RKO (cell line): ENCODE data around the gene ARHGAP11B.
"Not testable (repeated sequence)": the region's sequence is repeated elsewhere in the genome, so short reads cannot be mapped to it uniquely, and the experiment has no call there.

Experiments used
- DNase-seq: peaks from one replicate; pipeline ENCODE4 v3.0.0-alpha.2; 2016; ENCODE audit warnings: low spot score

The ARHGAP11B gene

DNA sequence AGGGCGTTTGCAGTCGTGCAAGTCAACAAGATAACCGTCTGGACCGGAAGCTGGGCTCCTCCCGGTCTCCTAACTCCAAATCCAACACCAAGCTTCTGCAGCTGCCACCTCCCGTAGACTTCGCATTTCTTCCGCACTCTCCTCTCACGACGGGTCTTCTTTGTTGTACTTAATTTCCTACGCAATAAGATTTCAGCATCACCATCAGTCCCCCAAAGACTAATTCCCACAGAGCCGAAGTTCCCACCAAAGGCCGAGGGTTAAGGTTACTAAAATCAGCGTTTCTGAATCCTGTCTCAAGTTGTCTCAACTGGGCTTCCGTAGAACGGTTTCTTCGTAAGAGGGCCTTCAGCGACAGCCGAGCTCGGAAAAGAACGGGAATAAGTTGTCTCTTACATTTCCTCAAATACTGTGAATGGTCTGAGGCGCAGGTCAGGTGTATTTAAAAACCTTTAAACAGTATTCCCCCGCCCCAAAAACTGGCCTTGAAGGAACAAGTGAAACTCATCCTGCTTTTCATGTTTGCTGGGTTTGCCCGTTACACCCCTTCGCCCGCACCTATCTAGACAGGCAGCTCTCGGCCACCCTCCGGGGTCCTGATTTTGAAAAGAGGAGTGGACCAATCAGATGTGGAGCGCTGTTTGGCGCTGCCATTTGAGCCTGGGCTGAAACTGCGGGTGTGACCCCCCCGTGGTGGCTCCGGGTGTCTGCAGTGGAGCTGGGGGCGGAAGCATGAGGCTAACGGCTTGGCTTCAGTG is at the start of gene ARHGAP11B:
Gene ARHGAP11B, plus strand, starts transcription at position 693 of the 758 bp plus-strand sequence.
- DNase-seq: peak; percentile 96

DNA sequence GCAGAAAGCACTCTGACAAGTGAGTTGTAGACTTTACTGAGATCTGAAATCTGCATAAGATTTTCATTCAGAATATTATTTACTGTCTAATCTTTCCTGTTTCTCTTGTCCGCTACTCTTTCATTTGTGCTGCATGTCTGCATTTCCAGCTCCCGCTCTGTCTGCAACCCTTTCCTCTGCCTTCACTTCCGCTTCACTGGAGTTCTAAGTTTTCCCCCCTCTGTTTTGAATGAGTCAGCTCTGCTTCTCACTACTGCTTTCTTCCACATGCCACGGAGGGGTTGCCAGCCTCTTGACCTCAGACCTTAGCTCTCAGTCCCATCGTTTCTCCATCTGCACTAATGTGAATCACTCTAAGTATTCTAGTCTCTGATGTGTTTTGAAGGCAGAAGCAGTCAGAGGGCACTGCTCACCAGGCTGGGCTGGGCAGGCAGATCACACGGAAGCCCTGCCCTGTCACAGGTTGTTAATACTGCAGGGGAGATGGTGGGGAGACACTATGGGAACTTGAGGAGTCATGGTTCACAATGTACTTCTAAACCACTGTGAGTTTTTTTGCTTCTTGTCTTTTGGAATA is 46.4 kb upstream of the ARHGAP11B start:
- not testable (repeated sequence) for DNase-seq

- DNase-seq: not testable (repeated sequence)
Measured at GRCh38 chr15:30580716-30581115, 45.2 kb upstream of the ARHGAP11B start.

DNA sequence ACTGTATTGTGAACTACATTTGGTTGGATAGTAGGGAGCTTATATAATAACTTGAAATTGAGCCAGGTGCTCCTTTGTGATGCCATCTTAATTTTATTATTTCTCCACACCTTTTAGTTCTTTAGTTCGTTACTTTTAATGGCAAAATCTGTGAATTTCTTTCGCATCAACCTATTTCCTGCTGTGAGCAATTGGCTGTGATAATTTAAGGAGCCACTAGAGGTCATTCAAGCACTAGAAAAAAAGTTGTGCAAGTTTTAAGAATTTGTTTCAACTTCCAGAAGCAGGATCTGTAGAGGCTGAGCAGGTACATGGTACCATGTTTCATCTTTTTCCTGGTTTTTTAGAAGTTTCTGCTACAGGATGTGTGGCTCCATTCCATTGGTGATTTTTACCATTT is 27.0 kb upstream of the ARHGAP11B start:
- not testable (repeated sequence) for DNase-seq

DNA sequence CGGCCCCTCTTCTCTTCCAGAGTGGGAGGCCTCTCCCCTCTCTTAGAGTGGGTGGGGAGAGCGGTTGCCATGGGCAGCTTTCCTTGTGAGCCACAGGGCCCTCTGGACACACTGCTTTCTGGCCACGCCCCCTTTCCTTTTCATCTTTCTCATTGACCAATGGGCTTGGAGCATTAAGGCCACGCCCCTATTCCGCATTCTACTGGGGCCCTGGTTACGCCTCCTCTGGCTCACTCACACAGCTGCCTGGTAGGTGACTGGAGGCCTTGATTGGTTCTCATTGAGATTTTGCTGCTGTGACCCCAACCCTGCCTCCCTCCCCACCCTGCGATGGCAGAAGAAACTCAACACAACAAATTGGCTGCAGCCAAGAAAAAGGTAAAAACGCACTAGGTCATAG is 22.1 kb upstream of the ARHGAP11B start, which contains the start of gene GOLGA8H:
Gene GOLGA8H, plus strand, starts transcription at position 233 of the 400 bp plus-strand sequence. Its CDS starts 98 bp downstream, at position 331.
- not testable (repeated sequence) for DNase-seq

DNA sequence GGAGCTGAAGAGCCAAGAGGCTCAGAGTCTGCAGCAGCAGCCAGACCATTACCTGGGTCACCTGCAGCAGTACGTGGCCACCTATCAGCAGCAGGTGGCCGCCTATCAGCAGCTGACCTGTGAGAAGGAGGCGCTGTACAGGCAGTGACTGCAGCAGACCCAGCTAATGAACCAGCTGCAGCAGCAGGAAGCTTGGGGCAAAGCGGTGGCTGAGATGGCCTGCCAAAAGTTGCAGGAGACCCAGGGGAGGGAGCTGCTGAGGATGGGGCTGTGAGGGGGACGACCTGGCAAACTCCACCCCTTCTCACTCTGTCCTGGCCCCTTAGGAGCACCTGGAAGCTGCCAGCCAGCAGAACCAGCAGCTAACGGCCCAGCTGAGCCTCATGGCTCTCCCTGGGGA is 13.7 kb upstream of the ARHGAP11B start:
- not testable (repeated sequence) for DNase-seq

GRCh38 chr15:30621342-30621741 is 4.6 kb upstream of the ARHGAP11B start:
- DNase-seq: peak; percentile 32

DNA sequence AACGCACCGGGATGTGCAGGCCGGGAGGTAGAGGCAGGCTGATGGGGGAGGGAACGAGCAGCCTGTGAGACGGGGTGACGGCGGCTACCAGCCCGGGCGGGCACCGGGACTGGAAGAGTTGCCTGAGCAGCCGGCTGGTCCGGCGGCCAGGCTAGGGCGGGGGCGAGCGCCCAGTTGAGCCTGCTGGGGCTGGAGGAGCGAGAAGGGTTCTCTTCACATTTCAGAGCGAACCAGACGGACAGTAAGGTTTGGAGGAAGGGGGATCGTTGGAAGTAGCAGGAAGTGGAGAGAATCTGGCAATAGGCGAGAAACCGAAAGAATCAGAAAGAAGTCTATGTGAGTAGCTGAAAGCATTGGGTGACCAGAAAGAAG is 252 bp downstream of the ARHGAP11B start:
- DNase-seq: peak; percentile 31

DNA sequence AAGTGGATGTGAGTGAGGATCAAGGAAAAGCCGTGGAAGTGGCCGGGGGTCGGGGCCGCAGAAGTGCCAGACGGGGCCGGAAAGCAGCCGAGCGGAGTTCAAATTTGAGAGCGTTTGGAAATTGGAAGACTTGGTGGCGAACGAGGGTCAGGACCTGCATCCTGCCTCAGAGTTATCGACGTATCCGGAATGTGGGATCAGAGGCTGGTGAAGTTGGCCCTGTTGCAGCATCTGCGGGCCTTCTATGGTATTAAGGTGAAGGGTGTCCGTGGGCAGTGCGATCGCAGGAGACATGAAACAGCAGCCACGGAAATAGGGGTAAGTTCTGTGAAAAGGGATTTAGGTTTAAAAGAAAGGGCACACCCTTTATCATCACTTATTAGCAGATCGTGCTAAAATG is 704 bp downstream of the ARHGAP11B start:
- peak; percentile 32 for DNase-seq

DNA sequence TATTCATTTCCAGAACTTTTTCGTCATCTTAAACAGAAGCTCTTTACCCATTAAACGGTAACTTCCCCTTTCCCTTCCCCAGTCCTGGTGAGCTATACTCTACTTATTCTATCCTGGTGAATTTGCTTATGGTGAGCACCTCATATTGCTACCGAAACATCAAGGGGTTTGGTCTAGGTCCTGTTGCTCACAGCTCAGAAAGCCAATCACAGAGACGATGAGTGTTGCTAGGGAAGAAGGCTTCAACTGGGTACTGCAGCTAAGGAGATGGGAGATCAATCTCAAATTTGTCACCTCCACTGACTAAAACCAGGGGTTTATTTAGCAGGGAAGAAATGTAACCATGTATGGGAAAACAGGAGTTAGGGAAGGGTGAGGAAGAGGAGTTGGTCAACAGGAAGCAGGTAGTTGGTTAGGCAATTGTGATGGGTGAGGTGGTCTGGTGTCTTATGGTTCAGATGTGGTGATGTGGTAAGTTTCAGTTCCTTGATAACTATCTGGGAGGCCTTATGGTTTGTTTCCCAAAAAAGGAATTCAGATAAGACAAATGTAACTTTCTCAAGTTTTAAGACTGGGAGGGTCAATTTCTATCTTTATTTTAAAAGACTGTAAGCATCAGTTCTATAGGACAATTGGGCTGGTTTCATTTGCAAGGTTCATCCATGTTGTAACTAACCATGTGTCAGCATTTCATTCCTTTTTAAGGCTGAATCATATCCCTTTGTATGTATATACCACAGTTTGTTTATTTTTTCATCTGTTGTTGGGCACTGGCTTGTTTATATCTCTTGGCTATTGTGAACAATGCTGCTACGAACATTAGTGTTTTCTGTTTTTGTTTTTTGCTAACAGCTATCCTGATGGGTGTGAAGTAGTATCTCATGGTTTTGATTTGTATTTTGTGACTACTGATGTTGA is 24.3 kb downstream of the ARHGAP11B start:
- no peak for DNase-seq

GRCh38 chr15:30661154-30661553 is 35.2 kb downstream of the ARHGAP11B start:
- DNase-seq: peak; percentile 7

DNA sequence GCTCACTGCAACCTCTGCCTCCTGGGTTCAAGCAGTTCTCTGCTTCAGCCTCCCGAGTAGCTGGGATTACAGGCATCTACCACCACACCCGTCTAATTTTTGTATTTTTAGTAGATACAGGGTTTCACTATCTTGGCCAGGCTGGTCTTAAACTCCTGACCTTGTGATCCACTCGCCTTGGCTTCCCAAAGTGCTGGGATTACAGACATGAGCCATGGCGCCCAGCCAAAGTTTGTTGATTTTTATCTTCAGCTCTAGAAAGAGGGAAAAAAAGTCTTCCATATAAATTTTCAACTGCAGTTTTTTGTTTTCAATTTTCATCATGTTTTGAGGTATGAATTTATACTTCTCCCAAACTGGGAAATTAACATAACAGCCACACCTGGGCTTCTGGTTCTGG is 43.7 kb downstream of the ARHGAP11B start:
- DNase-seq: not testable (repeated sequence)

DNA sequence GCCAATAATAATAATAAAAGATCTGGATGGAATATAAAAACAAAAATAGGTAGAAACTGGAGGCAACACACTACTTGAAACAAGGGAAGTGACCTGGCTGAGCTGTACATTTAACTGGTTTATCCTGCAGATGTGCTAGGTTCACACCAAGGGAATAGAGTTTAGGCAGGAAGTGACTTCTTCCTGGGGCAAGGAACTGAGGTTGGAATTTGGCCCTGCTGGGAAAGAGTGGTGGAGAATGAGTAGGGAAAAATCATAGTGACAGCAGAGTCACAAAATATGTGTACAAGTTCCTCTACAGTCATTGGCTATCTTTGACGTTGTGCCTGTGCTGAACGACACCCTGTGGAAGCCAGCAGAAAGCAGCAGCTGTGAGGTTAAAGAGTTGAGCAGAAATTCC is 44.1 kb downstream of the ARHGAP11B start:
- DNase-seq: no peak

DNA sequence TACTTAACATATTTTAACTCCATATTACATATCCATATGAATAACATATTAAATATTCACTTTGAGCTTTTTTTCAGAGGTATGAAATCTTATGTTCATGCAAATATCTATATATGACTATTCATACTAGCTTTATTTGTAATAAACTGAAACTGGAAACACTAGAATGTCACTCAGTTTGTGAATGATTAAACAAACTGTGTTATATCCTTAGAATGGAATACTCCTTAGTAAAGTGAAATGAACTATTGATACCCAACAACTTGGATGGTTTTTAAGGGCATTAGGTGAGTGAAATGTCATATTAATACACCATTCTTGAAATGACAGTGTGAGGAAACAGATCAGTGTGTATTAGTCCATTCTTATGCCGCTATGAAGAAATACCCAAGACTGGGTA is 45.4 kb downstream of the ARHGAP11B start:
- no peak for DNase-seq

DNA sequence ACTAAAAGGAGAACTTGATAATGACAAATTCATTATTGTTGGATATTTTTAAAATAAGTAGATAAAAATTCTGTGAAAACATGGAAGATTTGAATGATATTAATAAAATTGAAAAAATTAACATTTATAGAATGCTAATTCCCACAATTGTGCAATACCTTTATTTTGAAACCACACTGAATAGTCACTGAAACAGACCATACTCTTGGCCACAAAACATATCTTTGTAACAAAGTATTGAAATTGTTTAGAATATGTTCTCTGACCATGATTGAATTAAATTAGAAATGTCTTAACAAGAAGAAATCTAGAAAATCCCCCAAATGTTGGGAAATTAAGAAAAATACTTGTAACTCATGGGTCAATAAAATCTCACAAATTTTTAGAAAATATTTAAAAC is 49.2 kb downstream of the ARHGAP11B start:
- DNase-seq: no peak

DNA sequence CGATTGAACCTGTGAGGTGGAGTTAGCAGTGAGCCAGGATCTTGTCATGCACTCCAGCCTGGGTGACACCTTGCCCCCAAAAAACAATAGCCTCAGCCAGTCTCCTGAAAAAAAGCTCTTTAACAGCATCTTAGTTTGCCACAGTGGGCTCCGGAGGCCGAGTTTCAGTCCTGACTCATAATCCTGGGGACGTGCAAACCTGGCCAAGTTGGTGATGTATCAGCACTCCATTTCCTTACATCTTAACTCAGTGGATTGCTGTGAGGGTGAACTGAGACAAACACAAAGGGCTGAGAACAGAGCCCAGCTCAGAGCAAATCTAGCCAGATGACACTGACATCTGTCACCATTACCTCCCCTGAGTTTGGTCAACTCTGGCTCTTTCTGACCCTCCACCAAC is 50.0 kb downstream of the ARHGAP11B start:
- not testable (repeated sequence) for DNase-seq

GRCh38 chr15:30680997-30681396 is 55.1 kb downstream of the ARHGAP11B start:
- not testable (repeated sequence) for DNase-seq

- not testable (repeated sequence) for DNase-seq
Measured at GRCh38 chr15:30685709-30686285, 59.9 kb downstream of the ARHGAP11B start.

GRCh38 chr15:30686651-30687050 is 60.7 kb downstream of the ARHGAP11B start:
- DNase-seq: not testable (repeated sequence)
